ENCODE measurements around the gene TCL1A. TPM values are rescaled to one million over a fixed set of nuclear protein-coding genes. Genes with fewer than 3 reads are reported as not detected.

Gene TCL1A
- total and polyA plus RNA-seq, 2 donors (not counting 1 experiment from before 2014, with no cell fraction given), result not detected

- H3K9me3 ChIP-seq (ENCODE audit: control insufficient read depth, insufficient read depth, low read depth, low read length), result no peaks in the 10 kb centered on the region
- H3K9ac ChIP-seq (ENCODE audit: insufficient read depth, low read length), result no peak overlapping the region
- no peaks in the 10 kb centered on the region for H3K79me2 ChIP-seq (ENCODE audit: control insufficient read depth, insufficient read depth, low read length)
- no peaks in the 10 kb centered on the region for H3K4me1 ChIP-seq (ENCODE audit: control insufficient read depth, extremely low read depth, insufficient read depth, low read length)
- no peaks in the 10 kb centered on the region for H4K20me1 ChIP-seq (ENCODE audit: control insufficient read depth, extremely low read depth, insufficient read depth, low read length)
- H2AFZ ChIP-seq (ENCODE audit: low read length), result no peak overlapping the region
- no peak overlapping the region for H3K4me3 ChIP-seq (replicated peaks in 1 of 4; ENCODE audit: control extremely low read depth in 1 of 4, insufficient read depth in 1 of 4, low read depth in 3 of 4, low read length in 4 of 4)
- H3K27ac ChIP-seq (ENCODE audit: insufficient read depth, low read length), result no peak overlapping the region
- DNase-seq (ENCODE audit: low read depth in 2 of 2), result no peak
- no peak overlapping the region for H3K4me2 ChIP-seq (ENCODE audit: extremely low read depth, insufficient read depth, low read length)
- H3K27me3 ChIP-seq (ENCODE audit: control insufficient read depth, insufficient read depth, low read length), result no peaks in the 10 kb centered on the region
- TF ChIP-seq EZH2 (IDR thresholded peaks at IDR 0.05; ENCODE audit: low read length, missing control alignments) (no peak), CTCF (conservative IDR thresholded peaks at IDR 0.05 in 1 of 2, IDR thresholded peaks at IDR 0.05 in 1 of 2; ENCODE audit: low read depth in 1 of 2, low read length in 2 of 2) (no peak)
- no peaks in the 10 kb centered on the region for H3K36me3 ChIP-seq (ENCODE audit: control insufficient read depth, insufficient read depth, low read length)
Observed at GRCh38 chr14:95695913-95696312, 18.0 kb downstream of the TCL1A start.

- Histone ChIP-seq H3K4me2 (ENCODE audit: extremely low read depth, insufficient read depth, low read length) (no peak overlapping the region), H3K79me2 (ENCODE audit: control insufficient read depth, insufficient read depth, low read length) (no peaks in the 10 kb centered on the region), H2AFZ (ENCODE audit: low read length) (no peak overlapping the region), H3K9me3 (ENCODE audit: control insufficient read depth, insufficient read depth, low read depth, low read length) (no peaks in the 10 kb centered on the region), H3K4me1 (ENCODE audit: control insufficient read depth, extremely low read depth, insufficient read depth, low read length) (no peaks in the 10 kb centered on the region), H3K27me3 (ENCODE audit: control insufficient read depth, insufficient read depth, low read length) (no peaks in the 10 kb centered on the region), H3K4me3 (replicated peaks in 1 of 4; ENCODE audit: control extremely low read depth in 1 of 4, insufficient read depth in 1 of 4, low read depth in 3 of 4, low read length in 4 of 4) (no peak overlapping the region), H3K36me3 (ENCODE audit: control insufficient read depth, insufficient read depth, low read length) (no peaks in the 10 kb centered on the region), H4K20me1 (ENCODE audit: control insufficient read depth, extremely low read depth, insufficient read depth, low read length) (no peaks in the 10 kb centered on the region), H3K27ac (ENCODE audit: insufficient read depth, low read length) (no peak overlapping the region), H3K9ac (ENCODE audit: insufficient read depth, low read length) (no peak overlapping the region)
- DNase-seq (ENCODE audit: low read depth in 2 of 2), result no peak
- no peak for TF ChIP-seq EZH2 (IDR thresholded peaks at IDR 0.05; ENCODE audit: low read length, missing control alignments)
- TF ChIP-seq CTCF (conservative IDR thresholded peaks at IDR 0.05 in 1 of 2, IDR thresholded peaks at IDR 0.05 in 1 of 2; ENCODE audit: low read depth in 1 of 2, low read length in 2 of 2), result no peak
Observed at GRCh38 chr14:95695051-95695450, 18.9 kb downstream of the TCL1A start.

GRCh38 chr14:95692109-95692508 is 21.8 kb downstream of the TCL1A start:
- TF ChIP-seq EZH2 (IDR thresholded peaks at IDR 0.05; ENCODE audit: low read length, missing control alignments), result no peak
- TF ChIP-seq CTCF (conservative IDR thresholded peaks at IDR 0.05 in 1 of 2, IDR thresholded peaks at IDR 0.05 in 1 of 2; ENCODE audit: low read depth in 1 of 2, low read length in 2 of 2), result no peak
- H3K9ac ChIP-seq (ENCODE audit: insufficient read depth, low read length), result no peak overlapping the region
- no peak overlapping the region for H3K4me3 ChIP-seq (replicated peaks in 1 of 4; ENCODE audit: control extremely low read depth in 1 of 4, insufficient read depth in 1 of 4, low read depth in 3 of 4, low read length in 4 of 4)
- H3K4me1 ChIP-seq (ENCODE audit: control insufficient read depth, extremely low read depth, insufficient read depth, low read length), result no peaks in the 10 kb centered on the region
- no peaks in the 10 kb centered on the region for H3K79me2 ChIP-seq (ENCODE audit: control insufficient read depth, insufficient read depth, low read length)
- no peaks in the 10 kb centered on the region for H4K20me1 ChIP-seq (ENCODE audit: control insufficient read depth, extremely low read depth, insufficient read depth, low read length)
- H3K36me3 ChIP-seq (ENCODE audit: control insufficient read depth, insufficient read depth, low read length), result no peaks in the 10 kb centered on the region
- no peak overlapping the region for H3K4me2 ChIP-seq (ENCODE audit: extremely low read depth, insufficient read depth, low read length)
- no peak overlapping the region for H2AFZ ChIP-seq (ENCODE audit: low read length)
- H3K27ac ChIP-seq (ENCODE audit: insufficient read depth, low read length), result no peak overlapping the region
- no peak for DNase-seq (ENCODE audit: low read depth in 2 of 2)
- H3K9me3 ChIP-seq (ENCODE audit: control insufficient read depth, insufficient read depth, low read depth, low read length), result no peaks in the 10 kb centered on the region
- no peaks in the 10 kb centered on the region for H3K27me3 ChIP-seq (ENCODE audit: control insufficient read depth, insufficient read depth, low read length)

Data from fibroblast of lung (primary cell).